Vagina (tissue), 2 donors: Measurements from ENCODE around the gene OGT.

Experiments
- CTCF ChIP-seq, 3 experiments: fragments of 450-650 bp in 2 of 3; fragments of 200-600 bp in 1 of 3; sonication (generic) in 1 of 3; IDR thresholded peaks; one replicate each; pipeline ENCODE4 v1.5.1; 2017 to 2019; ENCODE audit warnings: antibody characterized with exemption in 3 of 3, mild to moderate bottlenecking in 2 of 3, moderate library complexity in 2 of 3
- POLR2A ChIP-seq, 2 donors: fragments of 450-650 bp; IDR thresholded peaks; one replicate each; pipeline ENCODE4 v1.6.1; 2017; ENCODE audit warnings: antibody characterized with exemption in 2 of 2, mild to moderate bottlenecking in 2 of 2, moderate library complexity in 2 of 2

- TF ChIP-seq CTCF (IDR thresholded peaks at IDR 0.05) (no peak), POLR2A (IDR thresholded peaks at IDR 0.05) (no peak)
Measured at GRCh38 chrX:71578253-71579135, 45.6 kb downstream of the OGT start, which contains the start of gene GCNA.
